ENCODE results near the gene AMOTL2. TPM values are rescaled to one million over a fixed set of nuclear protein-coding genes. Genes with fewer than 3 reads are reported as not detected.
A peak's percentile ranks its signal among the peaks of the same experiment; 100 is the strongest.

Gene AMOTL2
- total RNA-seq, 1 experiment from 2014 or later: 146 TPM

DNA sequence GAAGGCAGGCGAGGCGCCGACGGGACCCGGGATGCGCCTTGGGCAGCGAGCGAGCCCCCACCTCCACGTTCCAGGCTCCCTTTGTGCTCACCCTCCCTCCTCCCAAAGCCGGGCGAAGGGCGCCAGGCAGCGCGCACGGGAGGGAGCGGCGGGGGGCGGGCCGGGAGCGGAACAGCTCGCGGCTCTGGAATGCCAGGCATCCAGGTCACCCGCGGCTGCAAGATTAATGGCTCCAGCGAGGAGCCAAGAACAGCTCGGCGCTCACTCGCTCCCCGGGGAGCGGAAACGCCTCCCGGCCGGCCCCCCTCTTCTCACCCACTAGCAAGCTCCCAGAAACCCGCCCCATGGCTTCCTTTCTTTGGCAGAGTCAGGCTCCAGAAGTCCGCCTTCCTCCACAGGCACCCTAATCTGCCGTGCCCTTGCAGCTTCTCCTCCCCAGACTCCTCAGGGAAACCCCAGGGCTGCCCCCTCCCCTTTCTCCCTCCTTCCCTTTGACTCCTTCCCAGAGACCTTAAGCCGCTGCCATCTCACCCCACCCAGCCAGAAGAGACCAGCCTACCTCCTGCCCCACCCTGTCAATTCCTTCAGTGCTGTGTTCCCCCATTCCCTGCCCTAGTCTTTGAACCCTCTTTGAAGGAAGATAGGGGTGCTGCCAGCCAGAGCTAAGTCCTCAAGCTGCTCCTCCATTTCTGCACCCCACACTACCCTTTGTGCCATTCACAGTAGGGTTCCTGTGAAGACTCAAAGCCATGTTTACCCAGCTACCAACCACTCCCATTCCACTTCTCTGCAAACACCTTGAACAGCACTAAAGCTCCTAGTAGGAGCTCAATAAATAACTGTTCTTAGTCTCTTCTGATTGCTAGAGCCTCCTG, 9.9 kb downstream of the AMOTL2 start:
- Histone ChIP-seq H3K27ac (ENCODE audit: low read length) (peak overlapping the region; percentile 94), H3K4me3 (ENCODE audit: low read depth in 2 of 2, low read length in 2 of 2) (peak overlapping the region in 1 of 2 experiments; percentile 30; a peak in 2 of 4 replicates), H3K4me1 (ENCODE audit: control insufficient read depth, insufficient read depth, low read length) (peaks cover 99% of the 10 kb centered on the region), H3K27me3 (ENCODE audit: control insufficient read depth, insufficient read depth, low read length) (no peaks in the 10 kb centered on the region), H3K36me3 (ENCODE audit: control insufficient read depth, insufficient read depth, low read length) (peaks cover 47% of the 10 kb centered on the region), H3K9me3 (ENCODE audit: control insufficient read depth, insufficient read depth, low read depth, low read length) (no peaks in the 10 kb centered on the region)
- ChIA-PET CTCF (interaction anchor here (0.7 to 1.7 kb wide), 6 partner anchors 10 to 111 kb away, joined by 3 to 14 read pairs (median 4); partner anchors contain the start of gene AMOTL2), POLR2A (interaction anchor here (0.6 to 1.3 kb wide), 8 partner anchors 8 to 108 kb away, joined by 3 to 9 read pairs (median 4); partner anchors contain the start of gene AMOTL2)
- no TSS peak for BruUV-seq (replicated peaks)
- in situ Hi-C loops (cut with HindIII; ENCODE audit: low pct_unique_long_range_greater_than_20kb, low sequenced_read_pairs): no loop called here
- DNase-seq (ENCODE audit: low read depth, low spot score): no peak
- peak; percentile 88 for TF ChIP-seq POLR2AphosphoS5 (IDR thresholded peaks at IDR 0.05; ENCODE audit: low read depth, low read length)
- TF ChIP-seq SIN3A (IDR thresholded peaks at IDR 0.05; ENCODE audit: borderline replicate concordance, insufficient read depth, low read depth, low read length): 0 out of 2 replicates have a peak, but pooled peaks have one; percentile 50
- TF ChIP-seq, protein P1, sequence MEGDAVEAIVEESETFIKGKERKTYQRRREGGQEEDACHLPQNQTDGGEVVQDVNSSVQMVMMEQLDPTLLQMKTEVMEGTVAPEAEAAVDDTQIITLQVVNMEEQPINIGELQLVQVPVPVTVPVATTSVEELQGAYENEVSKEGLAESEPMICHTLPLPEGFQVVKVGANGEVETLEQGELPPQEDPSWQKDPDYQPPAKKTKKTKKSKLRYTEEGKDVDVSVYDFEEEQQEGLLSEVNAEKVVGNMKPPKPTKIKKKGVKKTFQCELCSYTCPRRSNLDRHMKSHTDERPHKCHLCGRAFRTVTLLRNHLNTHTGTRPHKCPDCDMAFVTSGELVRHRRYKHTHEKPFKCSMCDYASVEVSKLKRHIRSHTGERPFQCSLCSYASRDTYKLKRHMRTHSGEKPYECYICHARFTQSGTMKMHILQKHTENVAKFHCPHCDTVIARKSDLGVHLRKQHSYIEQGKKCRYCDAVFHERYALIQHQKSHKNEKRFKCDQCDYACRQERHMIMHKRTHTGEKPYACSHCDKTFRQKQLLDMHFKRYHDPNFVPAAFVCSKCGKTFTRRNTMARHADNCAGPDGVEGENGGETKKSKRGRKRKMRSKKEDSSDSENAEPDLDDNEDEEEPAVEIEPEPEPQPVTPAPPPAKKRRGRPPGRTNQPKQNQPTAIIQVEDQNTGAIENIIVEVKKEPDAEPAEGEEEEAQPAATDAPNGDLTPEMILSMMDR (IDR thresholded peaks at IDR 0.05): no peak
- TF ChIP-seq TCF7L2 (IDR thresholded peaks at IDR 0.05; ENCODE audit: low read depth, low read length): peak; percentile 52; the same call in 1 of the 2 replicates
- TF ChIP-seq, protein P2, sequence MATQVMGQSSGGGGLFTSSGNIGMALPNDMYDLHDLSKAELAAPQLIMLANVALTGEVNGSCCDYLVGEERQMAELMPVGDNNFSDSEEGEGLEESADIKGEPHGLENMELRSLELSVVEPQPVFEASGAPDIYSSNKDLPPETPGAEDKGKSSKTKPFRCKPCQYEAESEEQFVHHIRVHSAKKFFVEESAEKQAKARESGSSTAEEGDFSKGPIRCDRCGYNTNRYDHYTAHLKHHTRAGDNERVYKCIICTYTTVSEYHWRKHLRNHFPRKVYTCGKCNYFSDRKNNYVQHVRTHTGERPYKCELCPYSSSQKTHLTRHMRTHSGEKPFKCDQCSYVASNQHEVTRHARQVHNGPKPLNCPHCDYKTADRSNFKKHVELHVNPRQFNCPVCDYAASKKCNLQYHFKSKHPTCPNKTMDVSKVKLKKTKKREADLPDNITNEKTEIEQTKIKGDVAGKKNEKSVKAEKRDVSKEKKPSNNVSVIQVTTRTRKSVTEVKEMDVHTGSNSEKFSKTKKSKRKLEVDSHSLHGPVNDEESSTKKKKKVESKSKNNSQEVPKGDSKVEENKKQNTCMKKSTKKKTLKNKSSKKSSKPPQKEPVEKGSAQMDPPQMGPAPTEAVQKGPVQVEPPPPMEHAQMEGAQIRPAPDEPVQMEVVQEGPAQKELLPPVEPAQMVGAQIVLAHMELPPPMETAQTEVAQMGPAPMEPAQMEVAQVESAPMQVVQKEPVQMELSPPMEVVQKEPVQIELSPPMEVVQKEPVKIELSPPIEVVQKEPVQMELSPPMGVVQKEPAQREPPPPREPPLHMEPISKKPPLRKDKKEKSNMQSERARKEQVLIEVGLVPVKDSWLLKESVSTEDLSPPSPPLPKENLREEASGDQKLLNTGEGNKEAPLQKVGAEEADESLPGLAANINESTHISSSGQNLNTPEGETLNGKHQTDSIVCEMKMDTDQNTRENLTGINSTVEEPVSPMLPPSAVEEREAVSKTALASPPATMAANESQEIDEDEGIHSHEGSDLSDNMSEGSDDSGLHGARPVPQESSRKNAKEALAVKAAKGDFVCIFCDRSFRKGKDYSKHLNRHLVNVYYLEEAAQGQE (IDR thresholded peaks at IDR 0.05; ENCODE audit: insufficient read depth in 1 of 2, low read depth in 2 of 2, low read length in 1 of 2): no peak
- peak; percentile 85 for ATAC-seq
- intact Hi-C loops (cut with micrococcal nuclease; ENCODE audit: unreplicated experiment): no loop called here

DNA sequence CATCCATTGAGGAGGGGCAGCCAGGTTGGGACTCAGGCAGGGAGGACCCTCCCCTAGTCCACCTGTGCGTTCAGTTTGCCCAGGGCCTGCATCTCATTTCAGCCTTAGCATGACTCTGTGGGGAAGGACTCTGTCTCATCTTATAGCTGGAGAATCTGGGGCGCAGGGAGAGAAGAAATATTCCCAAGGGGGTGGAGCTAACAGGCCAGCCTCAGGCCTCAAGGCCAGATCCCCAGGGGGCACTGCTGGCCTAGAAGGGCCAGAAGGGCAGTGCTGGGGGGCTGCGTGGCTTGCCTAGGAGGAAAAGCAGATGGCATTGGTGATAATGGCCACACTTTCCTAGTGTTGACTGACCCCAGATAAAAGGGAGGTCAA, 10.9 kb downstream of the AMOTL2 start:
- H3K9me3 ChIP-seq (ENCODE audit: control insufficient read depth, insufficient read depth, low read depth, low read length): no peaks in the 10 kb centered on the region
- H3K4me1 ChIP-seq (ENCODE audit: control insufficient read depth, insufficient read depth, low read length): peaks cover 99% of the 10 kb centered on the region
- H3K36me3 ChIP-seq (ENCODE audit: control insufficient read depth, insufficient read depth, low read length): peaks cover 47% of the 10 kb centered on the region
- no peak for DNase-seq (ENCODE audit: low read depth, low spot score)
- ATAC-seq: no peak
- ChIA-PET CTCF (interaction anchor here (1.2 kb wide), 1 partner anchor 112 kb away, joined by 3 read pairs; no protein-coding TSS in a partner anchor), POLR2A (interaction anchor here (0.6 to 1.0 kb wide), 4 partner anchors 9 to 61 kb away, joined by 3 to 7 read pairs (median 4); no protein-coding TSS in a partner anchor)
- intact Hi-C loops (cut with micrococcal nuclease; ENCODE audit: unreplicated experiment) (no loop called here), in situ Hi-C loops (cut with HindIII; ENCODE audit: low pct_unique_long_range_greater_than_20kb, low sequenced_read_pairs) (no loop called here)
- peak overlapping the region; percentile 91 for H3K27ac ChIP-seq (ENCODE audit: low read length)
- BruUV-seq (replicated peaks): no TSS peak
- TF ChIP-seq, protein P1 (IDR thresholded peaks at IDR 0.05): no peak
- TF ChIP-seq, protein P2 (IDR thresholded peaks at IDR 0.05; ENCODE audit: insufficient read depth in 1 of 2, low read depth in 2 of 2, low read length in 1 of 2): no peak
- no peak for TF ChIP-seq TCF7L2 (IDR thresholded peaks at IDR 0.05; ENCODE audit: low read depth, low read length)
- TF ChIP-seq SIN3A (IDR thresholded peaks at IDR 0.05; ENCODE audit: borderline replicate concordance, insufficient read depth, low read depth, low read length): no peak
- no peak for TF ChIP-seq POLR2AphosphoS5 (IDR thresholded peaks at IDR 0.05; ENCODE audit: low read depth, low read length)
- H3K4me3 ChIP-seq (ENCODE audit: low read depth in 2 of 2, low read length in 2 of 2): no peak overlapping the region
- H3K27me3 ChIP-seq (ENCODE audit: control insufficient read depth, insufficient read depth, low read length): no peaks in the 10 kb centered on the region

All from Panc1 (cell line).